RPMI8226 (cell line): Measurements from ENCODE around the gene FAM124B.

Experiments used
- DNase-seq: peaks from one replicate; pipeline ENCODE4 v3.0.0-alpha.2; 2015

FAM124B gene

DNA sequence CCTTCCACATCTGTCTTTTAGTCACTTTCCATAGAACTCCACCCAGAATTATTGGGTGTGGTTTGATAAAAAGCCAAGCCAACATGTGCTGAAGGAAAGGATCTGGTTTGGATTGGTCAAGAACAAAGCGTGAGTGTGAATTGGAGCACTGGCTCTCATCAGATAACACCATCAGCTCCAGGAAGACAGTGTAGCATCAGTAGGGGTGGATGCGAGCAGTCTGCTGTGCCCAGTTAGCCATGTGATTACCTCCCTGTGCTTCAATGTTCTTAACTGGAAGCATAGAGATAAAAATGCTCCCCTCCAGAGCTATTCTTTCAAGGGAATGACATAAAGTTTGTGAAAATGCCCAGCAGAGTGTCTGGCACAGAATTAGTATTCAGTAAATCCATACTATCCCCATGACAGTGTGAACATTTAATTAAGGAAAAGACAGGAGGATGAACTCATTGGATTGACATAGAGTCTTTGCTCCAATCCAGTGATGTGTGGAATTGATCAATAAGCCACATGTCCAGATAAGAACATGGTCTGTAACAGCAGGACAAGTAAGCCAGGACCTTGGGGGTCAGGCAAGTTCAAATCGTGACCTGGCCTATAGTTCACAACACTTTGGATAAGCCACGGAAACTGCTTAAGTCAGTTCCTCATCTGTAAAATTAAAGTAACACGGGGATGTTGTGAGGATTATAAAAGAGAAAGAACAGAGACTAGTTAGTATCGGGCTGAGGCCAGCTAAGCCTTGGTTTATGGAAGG, 68.0 kb downstream of the FAM124B start:
- DNase-seq = no peak

DNA sequence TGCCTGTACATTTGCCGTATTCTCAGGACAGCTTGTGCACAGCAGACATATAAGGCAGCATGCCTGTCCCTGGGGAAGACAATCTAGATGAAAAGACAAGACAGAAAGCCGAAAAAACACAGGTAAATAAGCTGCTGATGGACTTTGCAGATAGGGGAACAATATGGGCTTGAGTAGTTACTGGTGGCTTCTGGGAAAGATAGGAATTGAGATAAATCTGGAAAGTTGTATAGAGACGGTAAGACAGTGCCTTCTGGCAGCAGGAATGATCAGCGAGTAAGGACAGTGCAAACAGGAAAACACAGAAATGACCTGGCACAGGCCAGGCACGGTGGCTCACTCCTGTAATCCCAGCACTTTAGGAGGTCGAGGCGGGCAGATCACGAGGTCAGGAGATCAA, 70.2 kb downstream of the FAM124B start:
- no peak for DNase-seq

DNA sequence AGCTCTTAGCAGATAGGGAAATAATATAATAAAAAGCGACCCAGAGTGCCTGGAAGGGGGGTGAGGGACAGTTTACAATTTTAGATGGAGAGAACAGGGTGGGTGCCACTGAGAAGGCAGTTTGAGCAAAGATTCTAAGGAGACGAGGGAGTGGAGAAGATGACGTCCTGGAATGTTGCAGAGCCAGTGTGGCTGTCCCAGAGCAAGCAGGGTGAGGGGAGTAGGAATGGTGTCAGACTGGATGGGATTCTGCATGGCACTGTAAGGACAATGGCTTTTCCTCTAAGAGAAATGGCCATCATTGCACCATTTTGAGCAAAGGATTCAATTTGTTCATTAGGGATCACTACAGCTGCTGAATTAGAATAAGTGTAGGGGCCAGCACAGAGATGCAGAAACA, 73.1 kb downstream of the FAM124B start:
- no peak for DNase-seq
